Ovary (tissue), 3 donors: ENCODE measurements around the gene CFAP45.

ENCODE experiments used
- EP300 ChIP-seq: sonication (generic); formaldehyde crosslinking; IDR thresholded peaks from one replicate; pipeline ENCODE4 v1.6.1; 2017; ENCODE audit warnings: antibody characterized with exemption
- POLR2A ChIP-seq: fragments of 450-650 bp; IDR thresholded peaks from one replicate; pipeline ENCODE4 v1.6.1; 2017; ENCODE audit warnings: antibody characterized with exemption, mild to moderate bottlenecking, moderate library complexity
- TF ChIP-seq, protein P1 (sequence below), 3 donors: fragments of 450-650 bp in 2 of 3; fragments of 200-600 bp in 1 of 3; IDR thresholded peaks; one replicate each; pipeline versions ENCODE4 v1.5.1 to v1.8.0; 2016 to 2022; ENCODE audit warnings: antibody characterized with exemption in 3 of 3, mild to moderate bottlenecking in 1 of 3
- donor health status: DM: no; HTN: no; CAD: no.

GRCh38 chr1:159827102-159827490 is 72.9 kb downstream of the CFAP45 start:
- TF ChIP-seq, protein P1, sequence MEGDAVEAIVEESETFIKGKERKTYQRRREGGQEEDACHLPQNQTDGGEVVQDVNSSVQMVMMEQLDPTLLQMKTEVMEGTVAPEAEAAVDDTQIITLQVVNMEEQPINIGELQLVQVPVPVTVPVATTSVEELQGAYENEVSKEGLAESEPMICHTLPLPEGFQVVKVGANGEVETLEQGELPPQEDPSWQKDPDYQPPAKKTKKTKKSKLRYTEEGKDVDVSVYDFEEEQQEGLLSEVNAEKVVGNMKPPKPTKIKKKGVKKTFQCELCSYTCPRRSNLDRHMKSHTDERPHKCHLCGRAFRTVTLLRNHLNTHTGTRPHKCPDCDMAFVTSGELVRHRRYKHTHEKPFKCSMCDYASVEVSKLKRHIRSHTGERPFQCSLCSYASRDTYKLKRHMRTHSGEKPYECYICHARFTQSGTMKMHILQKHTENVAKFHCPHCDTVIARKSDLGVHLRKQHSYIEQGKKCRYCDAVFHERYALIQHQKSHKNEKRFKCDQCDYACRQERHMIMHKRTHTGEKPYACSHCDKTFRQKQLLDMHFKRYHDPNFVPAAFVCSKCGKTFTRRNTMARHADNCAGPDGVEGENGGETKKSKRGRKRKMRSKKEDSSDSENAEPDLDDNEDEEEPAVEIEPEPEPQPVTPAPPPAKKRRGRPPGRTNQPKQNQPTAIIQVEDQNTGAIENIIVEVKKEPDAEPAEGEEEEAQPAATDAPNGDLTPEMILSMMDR (IDR thresholded peaks at IDR 0.05): no peak
- TF ChIP-seq POLR2A (no peak), EP300 (no peak)
